GM19463 (cell line): ENCODE results near the gene BFAR.
A peak's percentile ranks its signal among the peaks of the same experiment; 100 is the strongest.
"Not testable (repeated sequence)": the region's sequence is repeated elsewhere in the genome, so short reads cannot be mapped to it uniquely, and the experiment has no call there.

Source experiments
- ATAC-seq: cut with Tn5 transposase; IDR thresholded peaks from one replicate; pipeline ENCODE4 v1.9.1; 2021; ENCODE audit warnings: mild to moderate bottlenecking, moderate library complexity; ENCODE audit not compliant: unreplicated experiment

The BFAR gene

GRCh38 chr16:14635395-14636165 lies 2.8 kb downstream of the BFAR start:
- no peak for ATAC-seq

GRCh38 chr16:14636179-14636950 lies 3.6 kb downstream of the BFAR start:
- ATAC-seq = not testable (repeated sequence)

- ATAC-seq = not testable (repeated sequence)
Observed at GRCh38 chr16:14636951-14637240, 4.1 kb downstream of the BFAR start.

GRCh38 chr16:14640538-14640937 lies 7.8 kb downstream of the BFAR start:
- ATAC-seq = no peak

GRCh38 chr16:14641206-14641605 lies 8.5 kb downstream of the BFAR start:
- no peak for ATAC-seq

- no peak for ATAC-seq
Observed at GRCh38 chr16:14641926-14642325, 9.2 kb downstream of the BFAR start.

GRCh38 chr16:14649816-14650215 lies 17.1 kb downstream of the BFAR start:
- ATAC-seq = no peak

- ATAC-seq = no peak
Observed at GRCh38 chr16:14650629-14651028, 17.9 kb downstream of the BFAR start.

- ATAC-seq = no peak
Observed at GRCh38 chr16:14652726-14653125, 20.0 kb downstream of the BFAR start.

GRCh38 chr16:14658063-14658462 lies 25.3 kb downstream of the BFAR start:
- peak; percentile 87 for ATAC-seq

- ATAC-seq = no peak
Observed at GRCh38 chr16:14667347-14668266, 34.9 kb downstream of the BFAR start.

- ATAC-seq = no peak
Observed at GRCh38 chr16:14668556-14669223, 35.9 kb downstream of the BFAR start.

- no peak for ATAC-seq
Observed at GRCh38 chr16:14669776-14670175, 37.0 kb downstream of the BFAR start.

- ATAC-seq = peak; percentile 79
Observed at GRCh38 chr16:14672403-14672971, 39.7 kb downstream of the BFAR start.

GRCh38 chr16:14676633-14677032 lies 43.9 kb downstream of the BFAR start:
- no peak for ATAC-seq

GRCh38 chr16:14677627-14678026 lies 44.9 kb downstream of the BFAR start:
- ATAC-seq = no peak

GRCh38 chr16:14678748-14679497 lies 46.2 kb downstream of the BFAR start:
- ATAC-seq = no peak

GRCh38 chr16:14680396-14680795 lies 47.6 kb downstream of the BFAR start:
- not testable (repeated sequence) for ATAC-seq

- ATAC-seq = no peak
Observed at GRCh38 chr16:14681115-14681514, 48.4 kb downstream of the BFAR start.

GRCh38 chr16:14682121-14682520 lies 49.4 kb downstream of the BFAR start:
- no peak for ATAC-seq
